Measurements from ENCODE around the gene PTPRD. TPM values are rescaled to one million over a fixed set of nuclear protein-coding genes. Genes with fewer than 3 reads are reported as not detected.

PTPRD gene
- total RNA-seq, 1 experiment from 2014 or later = not detected

DNA sequence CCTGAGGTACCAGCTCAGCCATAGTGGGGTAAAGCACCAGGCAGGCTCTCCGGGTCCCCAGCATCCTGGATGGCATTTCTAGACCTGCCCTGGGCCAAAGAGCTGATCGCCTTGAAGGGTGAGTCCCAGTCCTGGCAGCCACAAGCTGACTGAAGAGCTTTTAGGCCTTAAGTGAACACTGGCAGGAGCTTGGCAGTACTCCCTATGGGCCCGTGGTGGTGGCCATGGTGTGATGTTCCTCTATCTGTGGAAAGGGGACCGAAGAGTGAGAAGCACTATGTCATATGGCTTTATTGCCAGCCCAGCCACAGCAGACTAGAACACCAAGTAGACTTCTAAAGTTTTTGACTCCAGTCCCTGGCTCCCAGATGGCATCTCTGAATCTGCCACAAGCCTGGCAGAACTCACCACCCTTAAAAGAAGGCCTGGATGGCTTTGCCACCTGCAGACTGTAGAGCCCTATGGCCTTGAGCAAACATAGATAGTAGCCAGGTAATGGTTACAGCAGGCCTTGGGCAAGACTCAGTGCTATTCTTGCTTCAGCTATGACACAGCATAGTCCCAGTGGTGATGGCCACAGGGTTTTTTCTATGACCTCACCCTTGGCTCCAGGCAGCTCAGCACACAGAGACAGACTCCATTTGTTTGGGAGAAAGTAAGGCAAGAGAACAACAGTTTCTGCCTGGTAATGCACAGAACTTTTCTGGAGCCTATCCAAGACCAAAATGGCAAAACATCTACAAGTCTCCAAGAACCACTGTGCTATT lies 2011.7 kb downstream of the PTPRD start:
- no TSS peak for BruUV-seq (replicated peaks)
- ATAC-seq (no peak), DNase-seq (ENCODE audit: low read depth, low spot score) (no peak)
- Histone ChIP-seq H3K4me1 (ENCODE audit: control insufficient read depth, insufficient read depth, low read length) (no peaks in the 10 kb centered on the region), H3K9me3 (ENCODE audit: control insufficient read depth, insufficient read depth, low read depth, low read length) (no peaks in the 10 kb centered on the region), H3K27ac (ENCODE audit: low read length) (no peak overlapping the region), H3K4me3 (ENCODE audit: low read depth in 2 of 2, low read length in 2 of 2) (no peak overlapping the region), H3K36me3 (ENCODE audit: control insufficient read depth, insufficient read depth, low read length) (no peaks in the 10 kb centered on the region), H3K27me3 (ENCODE audit: control insufficient read depth, insufficient read depth, low read length) (no peaks in the 10 kb centered on the region)
- intact Hi-C loops (cut with micrococcal nuclease; ENCODE audit: unreplicated experiment) = no loop called here
- ChIA-PET POLR2A (no interaction called here), CTCF (no interaction called here)
- in situ Hi-C loops (cut with HindIII; ENCODE audit: low pct_unique_long_range_greater_than_20kb, low sequenced_read_pairs) = no loop called here
- TF ChIP-seq, protein P1, sequence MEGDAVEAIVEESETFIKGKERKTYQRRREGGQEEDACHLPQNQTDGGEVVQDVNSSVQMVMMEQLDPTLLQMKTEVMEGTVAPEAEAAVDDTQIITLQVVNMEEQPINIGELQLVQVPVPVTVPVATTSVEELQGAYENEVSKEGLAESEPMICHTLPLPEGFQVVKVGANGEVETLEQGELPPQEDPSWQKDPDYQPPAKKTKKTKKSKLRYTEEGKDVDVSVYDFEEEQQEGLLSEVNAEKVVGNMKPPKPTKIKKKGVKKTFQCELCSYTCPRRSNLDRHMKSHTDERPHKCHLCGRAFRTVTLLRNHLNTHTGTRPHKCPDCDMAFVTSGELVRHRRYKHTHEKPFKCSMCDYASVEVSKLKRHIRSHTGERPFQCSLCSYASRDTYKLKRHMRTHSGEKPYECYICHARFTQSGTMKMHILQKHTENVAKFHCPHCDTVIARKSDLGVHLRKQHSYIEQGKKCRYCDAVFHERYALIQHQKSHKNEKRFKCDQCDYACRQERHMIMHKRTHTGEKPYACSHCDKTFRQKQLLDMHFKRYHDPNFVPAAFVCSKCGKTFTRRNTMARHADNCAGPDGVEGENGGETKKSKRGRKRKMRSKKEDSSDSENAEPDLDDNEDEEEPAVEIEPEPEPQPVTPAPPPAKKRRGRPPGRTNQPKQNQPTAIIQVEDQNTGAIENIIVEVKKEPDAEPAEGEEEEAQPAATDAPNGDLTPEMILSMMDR (IDR thresholded peaks at IDR 0.05) = no peak
- TF ChIP-seq, protein P2, sequence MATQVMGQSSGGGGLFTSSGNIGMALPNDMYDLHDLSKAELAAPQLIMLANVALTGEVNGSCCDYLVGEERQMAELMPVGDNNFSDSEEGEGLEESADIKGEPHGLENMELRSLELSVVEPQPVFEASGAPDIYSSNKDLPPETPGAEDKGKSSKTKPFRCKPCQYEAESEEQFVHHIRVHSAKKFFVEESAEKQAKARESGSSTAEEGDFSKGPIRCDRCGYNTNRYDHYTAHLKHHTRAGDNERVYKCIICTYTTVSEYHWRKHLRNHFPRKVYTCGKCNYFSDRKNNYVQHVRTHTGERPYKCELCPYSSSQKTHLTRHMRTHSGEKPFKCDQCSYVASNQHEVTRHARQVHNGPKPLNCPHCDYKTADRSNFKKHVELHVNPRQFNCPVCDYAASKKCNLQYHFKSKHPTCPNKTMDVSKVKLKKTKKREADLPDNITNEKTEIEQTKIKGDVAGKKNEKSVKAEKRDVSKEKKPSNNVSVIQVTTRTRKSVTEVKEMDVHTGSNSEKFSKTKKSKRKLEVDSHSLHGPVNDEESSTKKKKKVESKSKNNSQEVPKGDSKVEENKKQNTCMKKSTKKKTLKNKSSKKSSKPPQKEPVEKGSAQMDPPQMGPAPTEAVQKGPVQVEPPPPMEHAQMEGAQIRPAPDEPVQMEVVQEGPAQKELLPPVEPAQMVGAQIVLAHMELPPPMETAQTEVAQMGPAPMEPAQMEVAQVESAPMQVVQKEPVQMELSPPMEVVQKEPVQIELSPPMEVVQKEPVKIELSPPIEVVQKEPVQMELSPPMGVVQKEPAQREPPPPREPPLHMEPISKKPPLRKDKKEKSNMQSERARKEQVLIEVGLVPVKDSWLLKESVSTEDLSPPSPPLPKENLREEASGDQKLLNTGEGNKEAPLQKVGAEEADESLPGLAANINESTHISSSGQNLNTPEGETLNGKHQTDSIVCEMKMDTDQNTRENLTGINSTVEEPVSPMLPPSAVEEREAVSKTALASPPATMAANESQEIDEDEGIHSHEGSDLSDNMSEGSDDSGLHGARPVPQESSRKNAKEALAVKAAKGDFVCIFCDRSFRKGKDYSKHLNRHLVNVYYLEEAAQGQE (IDR thresholded peaks at IDR 0.05; ENCODE audit: insufficient read depth in 1 of 2, low read depth in 2 of 2, low read length in 1 of 2) = no peak
- no peak for TF ChIP-seq POLR2AphosphoS5 (IDR thresholded peaks at IDR 0.05; ENCODE audit: low read depth, low read length)
- TF ChIP-seq SIN3A (IDR thresholded peaks at IDR 0.05; ENCODE audit: borderline replicate concordance, insufficient read depth, low read depth, low read length) = no peak
- TF ChIP-seq TCF7L2 (IDR thresholded peaks at IDR 0.05; ENCODE audit: low read depth, low read length) = no peak

DNA sequence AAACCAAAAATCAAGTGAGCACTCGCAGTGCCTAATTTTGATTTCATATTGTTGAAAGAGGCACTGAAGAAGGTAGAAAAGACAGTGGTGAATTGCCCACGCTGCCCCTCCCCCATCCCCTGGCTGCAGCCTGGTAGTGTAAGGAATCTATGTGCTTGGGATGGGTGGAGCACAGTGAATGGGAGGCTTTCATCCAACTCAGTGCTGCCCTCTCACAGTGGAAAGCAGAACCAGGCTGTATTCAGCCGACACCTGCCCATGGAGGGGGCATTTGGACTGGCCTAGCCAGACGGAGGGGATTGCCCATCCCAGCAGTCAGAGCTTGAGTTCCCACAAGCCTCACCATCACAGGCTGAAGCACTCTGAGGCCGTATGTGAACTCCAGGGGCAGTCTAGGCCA lies 2012.9 kb downstream of the PTPRD start:
- no peaks in the 10 kb centered on the region for H3K36me3 ChIP-seq (ENCODE audit: control insufficient read depth, insufficient read depth, low read length)
- BruUV-seq (replicated peaks) = no TSS peak
- intact Hi-C loops (cut with micrococcal nuclease; ENCODE audit: unreplicated experiment) = no loop called here
- TF ChIP-seq SIN3A (IDR thresholded peaks at IDR 0.05; ENCODE audit: borderline replicate concordance, insufficient read depth, low read depth, low read length) (no peak), TCF7L2 (IDR thresholded peaks at IDR 0.05; ENCODE audit: low read depth, low read length) (no peak), POLR2AphosphoS5 (IDR thresholded peaks at IDR 0.05; ENCODE audit: low read depth, low read length) (no peak)
- TF ChIP-seq, protein P1 (IDR thresholded peaks at IDR 0.05) = no peak
- TF ChIP-seq, protein P2 (IDR thresholded peaks at IDR 0.05; ENCODE audit: insufficient read depth in 1 of 2, low read depth in 2 of 2, low read length in 1 of 2) = no peak
- no peak overlapping the region for H3K4me3 ChIP-seq (ENCODE audit: low read depth in 2 of 2, low read length in 2 of 2)
- ChIA-PET POLR2A (no interaction called here), CTCF (no interaction called here)
- H3K27me3 ChIP-seq (ENCODE audit: control insufficient read depth, insufficient read depth, low read length) = no peaks in the 10 kb centered on the region
- in situ Hi-C loops (cut with HindIII; ENCODE audit: low pct_unique_long_range_greater_than_20kb, low sequenced_read_pairs) = no loop called here
- ATAC-seq = no peak
- H3K27ac ChIP-seq (ENCODE audit: low read length) = no peak overlapping the region
- no peaks in the 10 kb centered on the region for H3K9me3 ChIP-seq (ENCODE audit: control insufficient read depth, insufficient read depth, low read depth, low read length)
- H3K4me1 ChIP-seq (ENCODE audit: control insufficient read depth, insufficient read depth, low read length) = no peaks in the 10 kb centered on the region
- no peak for DNase-seq (ENCODE audit: low read depth, low spot score)
